ENCODE results near the gene LRIG2. TPM values are rescaled to one million over a fixed set of nuclear protein-coding genes. Genes with fewer than 3 reads are reported as not detected.

The LRIG2 gene
- total RNA-seq, 1 experiment from 2014 or later = 13.5 TPM

- ChIA-PET CTCF (no interaction called here), POLR2A (no interaction called here), RAD21 (ENCODE audit: low non-redundant PET in 1 of 2, low total read pairs in 2 of 2, uncharacterized antibody in 2 of 2, unreplicated experiment in 2 of 2) (no interaction called here)
- H3K79me2 ChIP-seq (ENCODE audit: insufficient read depth, low read length) = no peaks in the 10 kb centered on the region
- intact Hi-C loops (cut with micrococcal nuclease) = no loop called here
- H3K36me3 ChIP-seq (ENCODE audit: control insufficient read depth in 1 of 2, insufficient read depth in 2 of 2, low read length in 2 of 2) = no peaks in the 10 kb centered on the region
- no peak overlapping the region for H3K9ac ChIP-seq (ENCODE audit: low read length)
- H3K4me2 ChIP-seq (ENCODE audit: low read length) = no peak overlapping the region
- TF ChIP-seq POLR2A (IDR thresholded peaks at IDR 0.05; ENCODE audit: borderline replicate concordance, extremely low read depth, insufficient read depth, insufficient read length) = no peak
- TF ChIP-seq EZH2phosphoT487 (IDR thresholded peaks at IDR 0.05; ENCODE audit: borderline replicate concordance) = no peak
- TF ChIP-seq RAD21 (IDR thresholded peaks at IDR 0.05; ENCODE audit: low read depth) = no peak
- TF ChIP-seq CEBPB (IDR thresholded peaks at IDR 0.05; ENCODE audit: low read depth) = no peak
- no peak for TF ChIP-seq ELF1 (IDR thresholded peaks at IDR 0.05; ENCODE audit: borderline replicate concordance, low read depth)
- no peak for TF ChIP-seq TCF7L2 (IDR thresholded peaks at IDR 0.05; ENCODE audit: borderline replicate concordance, extremely low read depth, insufficient read depth, insufficient read length)
- TF ChIP-seq CTCF (IDR thresholded peaks at IDR 0.05 in 2 of 3, conservative IDR thresholded peaks at IDR 0.05 in 1 of 3; ENCODE audit: borderline replicate concordance in 1 of 3, insufficient read depth in 1 of 3, low read depth in 2 of 3, low read length in 2 of 3) = no peak
- no peak for TF ChIP-seq SIN3A (IDR thresholded peaks at IDR 0.05; ENCODE audit: low read depth)
- TF ChIP-seq ZNF274 (IDR thresholded peaks at IDR 0.05; ENCODE audit: low read depth, low read length) = no peak
- TF ChIP-seq EGR1 (IDR thresholded peaks at IDR 0.05; ENCODE audit: low read depth) = no peak
- no peak for TF ChIP-seq POLR2AphosphoS5 (IDR thresholded peaks at IDR 0.05; ENCODE audit: low read depth, low read length)
- no peak for TF ChIP-seq SP1 (IDR thresholded peaks at IDR 0.05; ENCODE audit: low read depth)
- no peak for TF ChIP-seq CBX3 (IDR thresholded peaks at IDR 0.05; ENCODE audit: low read depth)
- TF ChIP-seq SRF (IDR thresholded peaks at IDR 0.05; ENCODE audit: low read depth) = no peak
- no peak for TF ChIP-seq JUND (IDR thresholded peaks at IDR 0.05)
- no peak for TF ChIP-seq YY1 (IDR thresholded peaks at IDR 0.05; ENCODE audit: extremely low read depth, insufficient replicate concordance, low read depth, low read length)
- no peak for TF ChIP-seq ZBTB33 (IDR thresholded peaks at IDR 0.05; ENCODE audit: extremely low read depth, insufficient replicate concordance, low read length)
- no peak for TF ChIP-seq EZH2 (IDR thresholded peaks at IDR 0.05)
- TF ChIP-seq MAX (IDR thresholded peaks at IDR 0.05) = no peak
- no peak overlapping the region for H2AFZ ChIP-seq (ENCODE audit: low read depth, low read length, poor library complexity, severe bottlenecking)
- H3K9me2 ChIP-seq (ENCODE audit: insufficient read depth) = no peaks in the 10 kb centered on the region
- H4K20me1 ChIP-seq (ENCODE audit: insufficient read depth) = no peaks in the 10 kb centered on the region
- DNase-seq (ENCODE audit: low read depth, low spot score) = no peak
- H3K27ac ChIP-seq (ENCODE audit: low read depth, low read length) = no peak overlapping the region
- no peak for ATAC-seq
- no peaks in the 10 kb centered on the region for H3K27me3 ChIP-seq (ENCODE audit: insufficient read depth, low read length)
- BruUV-seq (replicated peaks) = no TSS peak
- H3K4me3 ChIP-seq (replicated peaks in 1 of 2; ENCODE audit: low read depth in 1 of 2, low read length in 2 of 2) = no peak overlapping the region
- H3K4me1 ChIP-seq (ENCODE audit: control insufficient read depth in 1 of 2, insufficient read depth in 2 of 2, low read length in 2 of 2) = no peaks in the 10 kb centered on the region
- H3K9me3 ChIP-seq (ENCODE audit: control insufficient read depth in 1 of 2, insufficient read depth in 1 of 2, low read depth in 1 of 2, low read length in 2 of 2) = 0 out of 4 replicates have a peak, but pooled peaks cover 0 to 6% of the 10 kb centered on the region in 2 experiments
Measured at GRCh38 chr1:113168946-113169345, 95.9 kb downstream of the LRIG2 start.
